Measurements from ENCODE around the gene NSG1.

Gene NSG1

GRCh38 chr4:4413806-4414205 is 26.9 kb downstream of the NSG1 start:
- Histone ChIP-seq H3K9ac (ENCODE audit: low read length) (no peak overlapping the region), H3K36me3 (replicated peaks; ENCODE audit: insufficient read depth, low read length) (peaks cover 3% of the 10 kb centered on the region; the same call in 1 of the 2 replicates), H3K27me3 (replicated peaks; ENCODE audit: insufficient read depth, low read length) (no peaks in the 10 kb centered on the region), H3K4me3 (ENCODE audit: low read length) (no peak overlapping the region), H3K9me2 (replicated peaks; ENCODE audit: insufficient read depth, low read length) (no peaks in the 10 kb centered on the region), H3K4me2 (ENCODE audit: low read depth, low read length) (no peak overlapping the region), H4K20me1 (ENCODE audit: insufficient read depth, low read length) (no peaks in the 10 kb centered on the region), H3K27ac (ENCODE audit: low read length) (no peak overlapping the region), H3K9me3 (replicated peaks; ENCODE audit: insufficient read depth, low read length) (no peaks in the 10 kb centered on the region), H3K4me1 (ENCODE audit: low read length) (no peaks in the 10 kb centered on the region), H3F3A (ENCODE audit: insufficient read depth, low read length) (no peaks in the 10 kb centered on the region), H3K79me2 (ENCODE audit: low read length) (no peaks in the 10 kb centered on the region), H2AFZ (ENCODE audit: low read length) (no peak overlapping the region)
- TF ChIP-seq CTCF (IDR thresholded peaks at IDR 0.05; ENCODE audit: low read length): no peak
- DNase-seq: no peak

GRCh38 chr4:4415107-4415805 is 28.4 kb downstream of the NSG1 start:
- H3K4me3 ChIP-seq (ENCODE audit: low read length): no peak overlapping the region
- no peaks in the 10 kb centered on the region for H4K20me1 ChIP-seq (ENCODE audit: insufficient read depth, low read length)
- H3K4me1 ChIP-seq (ENCODE audit: low read length): no peaks in the 10 kb centered on the region
- no peaks in the 10 kb centered on the region for H3K9me2 ChIP-seq (replicated peaks; ENCODE audit: insufficient read depth, low read length)
- no peak overlapping the region for H2AFZ ChIP-seq (ENCODE audit: low read length)
- no peak overlapping the region for H3K27ac ChIP-seq (ENCODE audit: low read length)
- H3F3A ChIP-seq (ENCODE audit: insufficient read depth, low read length): no peaks in the 10 kb centered on the region
- H3K9ac ChIP-seq (ENCODE audit: low read length): no peak overlapping the region
- no peak for DNase-seq
- H3K36me3 ChIP-seq (replicated peaks; ENCODE audit: insufficient read depth, low read length): peaks cover 5% of the 10 kb centered on the region
- no peaks in the 10 kb centered on the region for H3K27me3 ChIP-seq (replicated peaks; ENCODE audit: insufficient read depth, low read length)
- H3K79me2 ChIP-seq (ENCODE audit: low read length): no peaks in the 10 kb centered on the region
- no peak overlapping the region for H3K4me2 ChIP-seq (ENCODE audit: low read depth, low read length)
- TF ChIP-seq CTCF (IDR thresholded peaks at IDR 0.05; ENCODE audit: low read length): no peak
- TF ChIP-seq EZH2phosphoT487 (IDR thresholded peaks at IDR 0.05; ENCODE audit: low read length): no peak
- no peak for TF ChIP-seq EZH2 (optimal IDR thresholded peaks at IDR 0.05; ENCODE audit: low read depth, low read length)
- no peaks in the 10 kb centered on the region for H3K9me3 ChIP-seq (replicated peaks; ENCODE audit: insufficient read depth, low read length)

- Histone ChIP-seq H3K4me3 (ENCODE audit: low read length) (no peak overlapping the region), H4K20me1 (ENCODE audit: insufficient read depth, low read length) (no peaks in the 10 kb centered on the region), H3K9me3 (replicated peaks; ENCODE audit: insufficient read depth, low read length) (no peaks in the 10 kb centered on the region), H3K36me3 (replicated peaks; ENCODE audit: insufficient read depth, low read length) (peaks cover 5% of the 10 kb centered on the region), H3F3A (ENCODE audit: insufficient read depth, low read length) (no peaks in the 10 kb centered on the region), H3K79me2 (ENCODE audit: low read length) (no peaks in the 10 kb centered on the region), H3K9ac (ENCODE audit: low read length) (no peak overlapping the region), H3K27ac (ENCODE audit: low read length) (no peak overlapping the region), H3K4me2 (ENCODE audit: low read depth, low read length) (no peak overlapping the region), H3K9me2 (replicated peaks; ENCODE audit: insufficient read depth, low read length) (no peaks in the 10 kb centered on the region), H3K4me1 (ENCODE audit: low read length) (no peaks in the 10 kb centered on the region), H3K27me3 (replicated peaks; ENCODE audit: insufficient read depth, low read length) (no peaks in the 10 kb centered on the region), H2AFZ (ENCODE audit: low read length) (no peak overlapping the region)
- no peak for TF ChIP-seq EZH2phosphoT487 (IDR thresholded peaks at IDR 0.05; ENCODE audit: low read length)
- no peak for TF ChIP-seq EZH2 (optimal IDR thresholded peaks at IDR 0.05; ENCODE audit: low read depth, low read length)
- no peak for DNase-seq
Observed at GRCh38 chr4:4415806-4416805, 29.2 kb downstream of the NSG1 start.

Measured in MM.1S (cell line).